Muscle of leg (tissue), 11 donors: ENCODE data around the gene DUSP10. TPM values are rescaled to one million over a fixed set of nuclear protein-coding genes. Genes with fewer than 3 reads are reported as not detected.

ENCODE experiments used
- DNase-seq: peaks from one replicate; pipeline ENCODE4 v3.0.0; 2013
- H3K27ac ChIP-seq: one replicate; pipeline ENCODE4 v1.5.1; 2013; ENCODE audit warnings: mild to moderate bottlenecking, low read length, control low read depth
- H3K27me3 ChIP-seq: one replicate; pipeline ENCODE4 v1.6.1; 2013; ENCODE audit warnings: low read length; ENCODE audit not compliant: control insufficient read depth, insufficient read depth
- H3K36me3 ChIP-seq: one replicate; pipeline ENCODE4 v1.6.1; 2013; ENCODE audit warnings: low read length; ENCODE audit not compliant: control insufficient read depth, insufficient read depth
- H3K4me1 ChIP-seq: one replicate; pipeline ENCODE4 v1.6.1; 2013; ENCODE audit warnings: low read length; ENCODE audit not compliant: control insufficient read depth, insufficient read depth
- H3K4me3 ChIP-seq: one replicate; pipeline ENCODE4 v1.5.1; 2013; ENCODE audit warnings: low read length, control low read depth
- H3K9me3 ChIP-seq: replicated peaks from 2 replicates; pipeline ENCODE4 v1.6.1; 2013; ENCODE audit warnings: low read depth, low read length; ENCODE audit not compliant: control insufficient read depth
- WGBS: methylation state at CpG from one replicate; pipeline ENCODE4 v1.1.5; 2013; ENCODE audit warnings: missing lambda C conversion rate; ENCODE audit not compliant: insufficient coverage; 5-methylcytosine and 5-hydroxymethylcytosine counted together
- polyA plus RNA-seq, 8 donors: library from polyadenylated mRNA; unstranded; fragments of 120-200 nt; gene quantifications; one replicate each; pipeline versions ENCODE4 v1.2.1 to v1.2.3, GENCODE V29; 2013; ENCODE audit warnings: inconsistent platforms in 1 of 8, low replicate concordance in 1 of 8; ENCODE audit not compliant: insufficient read length in 8 of 8, insufficient read depth in 1 of 8
- total RNA-seq: library from RNA; stranded (reverse); fragments of 120-200 nt; gene quantifications from one replicate; pipeline ENCODE4 v1.2.4, GENCODE V29; 2013

Gene DUSP10
- total and polyA plus RNA-seq, 9 donors: 9.5 to 45.9 (median 14.9) TPM

DNA sequence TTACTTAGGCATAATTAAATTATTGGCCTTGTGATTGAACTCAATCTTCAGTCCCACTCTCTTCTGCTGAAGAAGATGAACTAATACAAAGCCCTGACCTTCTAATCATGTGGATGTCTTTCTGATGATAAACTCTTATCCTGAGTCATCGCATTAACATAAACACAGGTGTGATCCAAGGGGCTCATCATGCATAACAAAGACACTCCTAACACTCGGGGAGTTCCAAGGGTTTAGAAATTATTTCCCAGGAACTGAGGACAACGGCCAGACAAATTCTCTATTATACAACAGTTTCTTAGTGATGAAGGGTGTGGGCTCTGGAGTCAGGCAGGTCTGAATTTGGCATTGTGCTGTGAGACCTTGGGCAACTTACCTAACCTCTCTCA, 18.0 kb downstream of the DUSP10 start:
- no CpG with 5 or more reads among the region's 3 CpGs for WGBS
- Histone ChIP-seq H3K36me3 (peaks cover 3% of the 10 kb centered on the region), H3K27ac (no peak overlapping the region), H3K27me3 (no peaks in the 10 kb centered on the region), H3K4me1 (peaks cover 21% of the 10 kb centered on the region), H3K4me3 (no peak overlapping the region), H3K9me3 (peaks cover 3% of the 10 kb centered on the region)
- no peak for DNase-seq

DNA sequence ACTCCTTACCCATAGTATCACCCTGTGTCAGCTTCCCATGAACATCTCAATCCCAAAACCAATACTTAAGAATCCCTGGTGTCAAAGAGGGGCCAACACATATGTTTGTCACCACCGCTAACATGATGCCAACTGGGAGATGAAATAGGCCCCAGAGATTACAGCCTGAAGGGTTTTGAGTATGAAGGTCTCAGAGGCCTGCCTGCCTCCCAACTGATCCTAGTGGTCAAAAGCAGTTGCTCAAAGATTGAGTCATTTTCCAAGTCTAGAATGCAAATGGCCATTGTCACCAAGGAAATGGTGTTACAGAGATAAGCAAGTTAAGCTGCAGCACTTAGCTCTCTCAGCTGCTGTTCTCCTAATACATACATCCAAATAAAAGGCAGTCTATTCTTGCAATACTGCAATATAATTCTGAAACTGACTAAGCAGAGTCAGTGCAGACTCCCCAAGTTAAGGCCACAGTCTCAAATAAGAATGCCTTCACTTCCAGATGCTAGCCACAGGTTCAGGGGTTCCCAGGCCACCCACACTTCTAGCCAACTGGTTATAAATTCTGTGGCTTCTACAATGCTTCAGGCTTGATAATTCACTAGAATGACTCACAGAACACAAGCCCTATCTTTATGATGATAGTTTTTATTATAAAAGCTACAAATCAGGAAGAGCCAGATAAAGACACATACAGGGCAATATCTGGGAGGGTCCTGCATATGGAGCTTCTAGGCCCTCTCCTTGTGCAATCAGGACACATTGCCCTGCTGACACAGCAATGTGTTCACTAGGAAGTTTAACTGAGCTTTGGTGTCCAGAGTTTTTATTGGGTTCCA, 18.7 kb downstream of the DUSP10 start:
- no peak overlapping the region for H3K27ac ChIP-seq
- no peak for DNase-seq
- no CpG with 5 or more reads among the region's 1 CpG for WGBS
- peaks cover 3% of the 10 kb centered on the region for H3K36me3 ChIP-seq
- peaks cover 26% of the 10 kb centered on the region for H3K4me1 ChIP-seq
- no peak overlapping the region for H3K4me3 ChIP-seq
- peaks cover 3% of the 10 kb centered on the region for H3K9me3 ChIP-seq
- no peaks in the 10 kb centered on the region for H3K27me3 ChIP-seq

DNA sequence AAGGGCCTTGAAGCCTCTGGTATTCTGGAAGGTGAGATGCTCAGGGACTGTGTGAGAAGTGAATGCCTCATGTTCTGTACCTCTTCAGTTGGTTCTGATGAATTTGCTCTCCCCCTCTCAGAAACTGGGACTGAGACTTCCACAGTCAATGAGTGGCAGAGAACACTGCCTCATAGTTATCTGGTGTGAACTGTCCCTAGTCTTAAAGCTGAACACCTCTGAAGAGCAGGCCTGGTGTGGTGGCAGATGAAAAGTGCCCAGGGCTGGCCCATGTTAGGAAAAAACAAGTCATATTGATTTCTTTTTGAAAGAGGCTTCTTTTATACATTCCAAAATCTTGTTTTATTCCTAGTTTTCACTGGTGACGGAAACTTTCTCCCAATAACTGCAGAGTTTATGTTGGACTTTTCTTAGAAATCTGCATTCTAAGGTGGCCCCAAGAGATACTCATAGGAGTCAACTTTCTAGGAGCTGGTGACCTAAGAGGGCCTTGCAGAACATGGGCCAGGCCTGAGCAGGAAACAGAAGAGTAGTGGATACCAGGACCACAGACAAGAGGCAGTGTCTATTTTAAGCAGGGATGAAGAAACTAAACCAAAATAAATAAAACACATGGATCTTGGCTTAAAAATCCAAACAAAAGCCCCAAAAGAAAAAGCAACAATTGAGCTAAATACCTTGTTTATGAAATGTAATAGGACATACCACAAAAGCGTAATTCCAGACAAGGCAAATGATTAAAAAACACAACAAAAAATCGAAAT, 19.5 kb downstream of the DUSP10 start:
- no CpG with 5 or more reads among the region's 3 CpGs for WGBS
- peaks cover 34% of the 10 kb centered on the region for H3K4me1 ChIP-seq
- no peak for DNase-seq

DNA sequence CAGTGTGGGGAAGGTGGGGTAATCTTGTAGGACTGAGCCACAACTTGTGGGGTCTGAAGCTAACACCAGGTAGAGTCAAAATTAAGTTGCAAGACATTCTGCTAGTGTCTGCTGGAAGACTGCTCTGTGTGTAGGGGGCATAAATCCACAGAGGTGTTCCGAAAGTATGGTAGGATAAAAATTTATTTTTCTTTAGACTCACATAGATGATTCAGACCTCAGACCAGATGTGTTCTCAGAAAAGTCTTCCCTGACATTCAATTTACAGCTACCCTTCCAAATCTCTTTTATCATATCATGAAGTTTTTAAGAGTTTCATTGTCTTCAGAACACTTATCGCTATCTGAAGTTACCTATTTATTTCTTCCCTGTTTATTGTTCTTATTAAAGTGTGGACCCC, 21.3 kb downstream of the DUSP10 start:
- H3K9me3 ChIP-seq: peaks cover 3% of the 10 kb centered on the region
- peaks cover 3% of the 10 kb centered on the region for H3K36me3 ChIP-seq
- no peak for DNase-seq
- no peak overlapping the region for H3K27ac ChIP-seq
- no peaks in the 10 kb centered on the region for H3K27me3 ChIP-seq
- peaks cover 51% of the 10 kb centered on the region for H3K4me1 ChIP-seq
- no CpG with 5 or more reads among the region's 2 CpGs for WGBS
- no peak overlapping the region for H3K4me3 ChIP-seq

More for the DNA sequence above, 19.5 kb downstream of the DUSP10 start:
- Histone ChIP-seq H3K36me3 (peaks cover 3% of the 10 kb centered on the region), H3K27me3 (no peaks in the 10 kb centered on the region), H3K27ac (peak overlapping the region; percentile 30), H3K4me3 (no peak overlapping the region), H3K9me3 (peaks cover 3% of the 10 kb centered on the region)

GRCh38 chr1:221719987-221720386, 21.9 kb downstream of the DUSP10 start:
- H3K4me1 ChIP-seq: peaks cover 52% of the 10 kb centered on the region
- no peak overlapping the region for H3K27ac ChIP-seq
- peaks cover 3% of the 10 kb centered on the region for H3K9me3 ChIP-seq
- DNase-seq: no peak
- H3K36me3 ChIP-seq: peaks cover 3% of the 10 kb centered on the region
- H3K4me3 ChIP-seq: no peak overlapping the region
- no peaks in the 10 kb centered on the region for H3K27me3 ChIP-seq
- no CpG with 5 or more reads among the region's 2 CpGs for WGBS

DNA sequence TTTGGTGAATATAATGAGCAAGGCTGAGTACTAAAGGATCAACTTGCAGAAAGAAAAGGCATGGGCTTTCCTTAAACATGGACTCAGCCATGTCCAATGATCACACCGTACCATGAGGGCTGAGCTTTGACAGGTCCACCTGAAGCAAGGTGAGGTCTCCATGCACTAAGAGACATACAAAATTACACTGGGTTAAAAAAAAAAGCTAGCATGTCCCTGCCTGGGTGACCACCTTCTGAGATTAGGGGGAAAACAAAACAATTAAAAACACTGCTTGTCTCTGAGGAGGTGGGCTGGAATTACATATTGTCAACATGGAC, 22.7 kb downstream of the DUSP10 start:
- peaks cover 51% of the 10 kb centered on the region for H3K4me1 ChIP-seq
- H3K36me3 ChIP-seq: peaks cover 3% of the 10 kb centered on the region
- H3K4me3 ChIP-seq: no peak overlapping the region
- no peak for DNase-seq
- no CpG with 5 or more reads among the region's 1 CpG for WGBS
- no peak overlapping the region for H3K27ac ChIP-seq
- H3K27me3 ChIP-seq: no peaks in the 10 kb centered on the region
- peaks cover 3% of the 10 kb centered on the region for H3K9me3 ChIP-seq

GRCh38 chr1:221718381-221719277, 23.3 kb downstream of the DUSP10 start:
- Histone ChIP-seq H3K4me3 (no peak overlapping the region), H3K27ac (peak overlapping the region; percentile 64), H3K36me3 (no peaks in the 10 kb centered on the region), H3K4me1 (peaks cover 51% of the 10 kb centered on the region), H3K9me3 (no peaks in the 10 kb centered on the region), H3K27me3 (no peaks in the 10 kb centered on the region)
- DNase-seq: peak; percentile 83
- WGBS: no CpG with 5 or more reads among the region's 5 CpGs

GRCh38 chr1:221717485-221717853, 24.4 kb downstream of the DUSP10 start:
- Histone ChIP-seq H3K27me3 (no peaks in the 10 kb centered on the region), H3K36me3 (no peaks in the 10 kb centered on the region), H3K4me3 (no peak overlapping the region), H3K27ac (no peak overlapping the region), H3K9me3 (no peaks in the 10 kb centered on the region), H3K4me1 (peaks cover 50% of the 10 kb centered on the region)
- DNase-seq: no peak
- no CpG with 5 or more reads among the region's 2 CpGs for WGBS

DNA sequence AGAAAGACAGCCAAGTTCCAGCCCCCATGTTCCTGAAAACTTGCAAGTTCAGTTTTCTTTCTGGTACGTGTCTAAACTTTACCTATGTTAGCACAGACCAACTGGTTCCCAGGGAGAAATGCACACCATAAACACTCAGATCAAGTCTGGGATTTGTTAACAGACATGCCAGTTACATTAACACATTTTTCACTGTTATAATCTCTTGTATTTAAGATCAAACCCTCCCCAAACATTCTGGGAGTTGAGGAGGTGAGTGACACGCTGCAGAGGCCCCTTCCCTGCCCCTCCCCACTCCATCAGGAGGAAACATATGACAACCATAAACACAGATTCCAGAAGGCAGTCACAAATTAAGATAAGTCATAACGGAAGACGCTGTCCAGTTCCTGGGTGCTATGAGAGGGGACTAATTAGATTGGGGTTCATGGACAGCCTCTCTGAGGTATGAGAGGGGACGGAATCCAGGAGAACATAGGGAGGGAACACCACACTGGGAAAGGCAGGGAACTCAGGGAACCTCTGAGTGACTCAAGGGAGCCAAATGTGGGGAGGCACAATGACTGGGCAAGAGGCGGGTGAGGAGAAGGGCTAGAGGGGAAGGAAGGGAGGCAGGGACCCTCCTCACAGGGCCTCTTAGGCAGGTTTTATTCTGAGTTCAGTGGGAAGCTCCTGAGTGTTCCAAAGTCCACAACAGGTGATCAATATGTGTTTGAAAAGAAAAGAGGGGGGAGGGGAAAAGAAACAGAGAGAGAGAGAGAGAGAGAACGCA, 25.0 kb downstream of the DUSP10 start:
- Histone ChIP-seq H3K4me1 (peaks cover 46% of the 10 kb centered on the region), H3K27me3 (no peaks in the 10 kb centered on the region), H3K9me3 (no peaks in the 10 kb centered on the region), H3K4me3 (no peak overlapping the region), H3K36me3 (no peaks in the 10 kb centered on the region), H3K27ac (peak overlapping the region; percentile 31)
- DNase-seq: no peak
- 63% methylated on average over 5 of the region's 7 CpGs for WGBS
